GM04504 (cell line): Measurements from ENCODE around the gene TP53BP2.
A peak's percentile ranks its signal among the peaks of the same experiment; 100 is the strongest.
"Not testable (repeated sequence)": the region's sequence is repeated elsewhere in the genome, so short reads cannot be mapped to it uniquely, and the experiment has no call there.

Source experiments
- DNase-seq: peaks from one replicate; pipeline ENCODE4 v3.0.0-alpha.2; 2012; ENCODE audit warnings: low read depth

TP53BP2 gene, protein sequence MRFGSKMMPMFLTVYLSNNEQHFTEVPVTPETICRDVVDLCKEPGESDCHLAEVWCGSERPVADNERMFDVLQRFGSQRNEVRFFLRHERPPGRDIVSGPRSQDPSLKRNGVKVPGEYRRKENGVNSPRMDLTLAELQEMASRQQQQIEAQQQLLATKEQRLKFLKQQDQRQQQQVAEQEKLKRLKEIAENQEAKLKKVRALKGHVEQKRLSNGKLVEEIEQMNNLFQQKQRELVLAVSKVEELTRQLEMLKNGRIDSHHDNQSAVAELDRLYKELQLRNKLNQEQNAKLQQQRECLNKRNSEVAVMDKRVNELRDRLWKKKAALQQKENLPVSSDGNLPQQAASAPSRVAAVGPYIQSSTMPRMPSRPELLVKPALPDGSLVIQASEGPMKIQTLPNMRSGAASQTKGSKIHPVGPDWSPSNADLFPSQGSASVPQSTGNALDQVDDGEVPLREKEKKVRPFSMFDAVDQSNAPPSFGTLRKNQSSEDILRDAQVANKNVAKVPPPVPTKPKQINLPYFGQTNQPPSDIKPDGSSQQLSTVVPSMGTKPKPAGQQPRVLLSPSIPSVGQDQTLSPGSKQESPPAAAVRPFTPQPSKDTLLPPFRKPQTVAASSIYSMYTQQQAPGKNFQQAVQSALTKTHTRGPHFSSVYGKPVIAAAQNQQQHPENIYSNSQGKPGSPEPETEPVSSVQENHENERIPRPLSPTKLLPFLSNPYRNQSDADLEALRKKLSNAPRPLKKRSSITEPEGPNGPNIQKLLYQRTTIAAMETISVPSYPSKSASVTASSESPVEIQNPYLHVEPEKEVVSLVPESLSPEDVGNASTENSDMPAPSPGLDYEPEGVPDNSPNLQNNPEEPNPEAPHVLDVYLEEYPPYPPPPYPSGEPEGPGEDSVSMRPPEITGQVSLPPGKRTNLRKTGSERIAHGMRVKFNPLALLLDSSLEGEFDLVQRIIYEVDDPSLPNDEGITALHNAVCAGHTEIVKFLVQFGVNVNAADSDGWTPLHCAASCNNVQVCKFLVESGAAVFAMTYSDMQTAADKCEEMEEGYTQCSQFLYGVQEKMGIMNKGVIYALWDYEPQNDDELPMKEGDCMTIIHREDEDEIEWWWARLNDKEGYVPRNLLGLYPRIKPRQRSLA

DNA sequence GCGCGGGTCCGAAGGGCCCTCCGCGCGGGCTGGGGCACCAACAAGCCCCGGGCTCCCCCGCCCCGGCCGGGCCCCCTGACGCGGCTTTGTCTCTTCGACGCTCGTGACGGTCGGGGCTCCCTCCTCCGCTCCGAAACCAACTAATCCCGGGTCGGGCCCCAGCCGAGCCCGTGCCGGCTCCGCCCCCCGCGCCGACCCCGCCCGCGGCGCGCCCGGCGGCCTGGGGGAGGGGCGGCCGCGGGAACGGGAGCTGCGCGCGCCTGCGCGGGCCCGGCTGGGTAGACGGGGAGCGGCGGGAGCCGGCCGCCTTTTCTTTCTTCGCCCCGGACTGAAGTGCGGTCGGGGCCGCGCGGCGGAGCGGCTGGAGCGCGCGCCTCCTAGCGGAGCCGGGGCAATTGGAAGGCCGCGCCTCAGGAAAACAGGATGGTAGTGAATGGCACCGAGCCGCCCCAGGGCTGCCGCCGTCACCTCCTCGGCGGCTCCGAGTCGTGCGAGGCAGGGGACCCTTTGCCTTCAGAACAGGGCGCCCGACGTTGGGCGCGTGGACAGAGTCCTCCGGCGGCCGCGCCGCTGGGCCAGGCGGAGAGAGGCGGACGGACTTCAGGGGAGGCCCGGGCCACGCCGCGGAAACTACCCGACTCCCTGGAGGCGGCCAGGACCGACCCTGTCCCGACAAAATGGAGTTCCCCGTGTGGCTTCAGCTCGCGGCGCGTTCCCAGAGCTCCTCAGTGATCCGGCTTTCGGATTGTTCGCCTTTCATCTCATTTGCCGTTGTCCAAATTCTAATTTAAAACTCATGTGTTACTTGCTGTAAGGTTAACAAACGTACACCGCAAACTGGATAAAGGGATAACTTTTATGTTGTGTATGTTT lies at the start of gene TP53BP2:
Gene TP53BP2 (minus strand): TSS at position 138 of the 873 bp plus-strand sequence. CDS start 267 bp downstream, outside the sequence.
- DNase-seq, result peak; percentile 79

DNA sequence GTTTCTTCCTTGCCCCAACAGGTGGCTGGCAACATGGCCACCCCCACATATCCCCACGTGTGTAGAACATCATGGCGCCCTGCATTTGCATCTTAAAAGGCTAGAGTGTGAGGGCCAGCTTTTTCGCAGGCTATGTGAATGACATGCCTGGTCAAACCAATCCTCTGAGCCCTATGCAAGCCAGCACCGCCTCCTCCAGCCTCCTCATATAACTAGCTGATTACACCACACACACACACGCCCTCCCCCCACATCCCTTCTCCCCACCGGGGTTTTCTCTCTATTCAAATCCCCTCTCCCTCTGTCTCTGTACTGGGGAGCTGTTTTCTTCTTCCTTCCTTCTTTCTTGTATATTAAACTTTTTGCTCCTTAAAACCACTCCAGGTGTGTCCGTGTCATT lies 44.7 kb upstream of the TP53BP2 start:
- not testable (repeated sequence) for DNase-seq

DNA sequence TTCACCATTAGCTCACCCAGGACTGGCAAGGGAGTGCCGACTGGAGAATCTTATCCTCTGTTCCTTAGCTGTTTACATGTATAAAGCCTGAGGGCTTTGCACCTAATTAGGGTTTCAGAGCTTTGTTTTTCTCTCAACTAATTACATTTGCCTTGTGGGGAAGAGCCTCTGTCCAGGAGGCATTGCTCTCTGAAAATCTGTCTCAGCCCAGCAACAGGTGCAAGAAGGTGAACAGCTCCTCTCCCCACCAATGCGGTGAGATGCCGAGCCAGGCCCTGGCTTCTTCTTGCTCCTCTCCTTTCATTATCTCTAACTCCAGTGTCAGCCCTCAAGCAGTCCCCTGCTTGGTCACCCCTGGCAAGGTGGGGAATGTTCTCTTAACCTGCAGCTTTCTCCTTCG lies 43.6 kb upstream of the TP53BP2 start:
- not testable (repeated sequence) for DNase-seq

DNA sequence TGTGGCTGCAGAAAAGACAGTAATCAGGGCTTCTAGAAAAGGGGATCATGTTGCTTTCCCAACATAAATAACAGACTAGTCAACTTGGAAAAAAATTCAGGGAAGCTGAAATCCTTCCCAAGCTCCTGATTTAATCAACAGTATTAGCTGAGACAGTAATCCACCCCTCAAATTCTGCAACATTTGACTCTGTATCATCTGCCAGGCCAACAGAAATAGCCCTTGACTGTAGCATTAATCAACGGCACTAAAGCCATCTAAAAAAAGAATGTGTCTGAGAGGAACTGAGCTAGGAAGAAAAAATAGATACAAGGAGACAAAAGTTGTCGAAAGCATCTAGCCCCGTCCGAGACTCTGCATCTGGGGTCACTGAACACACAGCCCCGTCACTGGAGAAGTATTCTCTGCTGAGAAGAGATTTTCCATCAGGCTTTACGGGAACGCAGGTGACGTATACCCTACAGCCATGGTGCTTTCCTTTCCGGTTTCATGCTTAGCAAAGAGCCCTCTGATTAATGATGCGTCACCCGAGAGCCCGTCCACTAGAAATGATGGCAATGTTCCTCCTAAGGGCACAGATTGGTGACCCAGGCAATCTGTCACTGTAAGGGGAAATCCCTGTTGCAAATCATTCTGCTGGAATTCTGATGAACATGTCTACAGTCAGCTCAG lies 42.1 kb upstream of the TP53BP2 start:
- peak; percentile 88 for DNase-seq

DNA sequence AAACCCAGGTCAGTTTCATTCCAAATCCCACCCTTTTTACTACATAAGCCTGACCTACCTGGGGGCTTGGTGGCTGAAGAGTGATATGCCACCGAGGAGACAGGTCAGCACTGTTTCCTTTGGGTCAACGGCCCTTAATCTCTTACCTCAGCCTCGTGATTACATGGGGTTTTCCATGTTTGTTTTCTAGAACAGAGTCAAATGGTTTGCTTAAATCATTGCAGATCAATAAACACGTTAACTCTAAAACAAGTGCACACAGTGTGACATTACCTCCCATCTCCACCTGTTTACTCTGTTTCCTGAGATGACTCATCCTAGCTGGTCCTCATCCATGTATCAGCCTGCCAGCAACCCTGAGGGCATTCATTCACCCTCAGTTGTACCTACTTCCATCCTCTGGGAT lies 40.8 kb upstream of the TP53BP2 start:
- no peak for DNase-seq

DNA sequence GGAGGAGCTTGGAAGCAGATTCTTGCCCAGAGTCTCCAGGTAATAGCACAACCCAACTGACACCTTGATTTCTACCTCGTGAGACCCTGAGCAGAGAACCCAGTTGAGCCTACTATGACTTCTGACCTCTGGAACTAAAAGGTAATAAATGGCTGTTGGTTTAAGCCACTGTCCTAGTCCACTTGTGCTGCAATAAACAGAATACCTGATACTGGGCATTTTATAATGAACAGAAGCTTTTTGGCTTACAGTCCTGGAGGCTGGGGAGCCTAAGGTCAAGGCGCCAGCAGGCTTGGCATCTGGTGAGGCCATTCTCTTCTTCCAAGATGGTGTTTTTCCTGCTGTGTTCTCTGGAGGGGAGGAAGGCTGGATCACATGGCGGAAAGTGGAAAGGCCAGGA lies 39.9 kb upstream of the TP53BP2 start:
- no peak for DNase-seq

DNA sequence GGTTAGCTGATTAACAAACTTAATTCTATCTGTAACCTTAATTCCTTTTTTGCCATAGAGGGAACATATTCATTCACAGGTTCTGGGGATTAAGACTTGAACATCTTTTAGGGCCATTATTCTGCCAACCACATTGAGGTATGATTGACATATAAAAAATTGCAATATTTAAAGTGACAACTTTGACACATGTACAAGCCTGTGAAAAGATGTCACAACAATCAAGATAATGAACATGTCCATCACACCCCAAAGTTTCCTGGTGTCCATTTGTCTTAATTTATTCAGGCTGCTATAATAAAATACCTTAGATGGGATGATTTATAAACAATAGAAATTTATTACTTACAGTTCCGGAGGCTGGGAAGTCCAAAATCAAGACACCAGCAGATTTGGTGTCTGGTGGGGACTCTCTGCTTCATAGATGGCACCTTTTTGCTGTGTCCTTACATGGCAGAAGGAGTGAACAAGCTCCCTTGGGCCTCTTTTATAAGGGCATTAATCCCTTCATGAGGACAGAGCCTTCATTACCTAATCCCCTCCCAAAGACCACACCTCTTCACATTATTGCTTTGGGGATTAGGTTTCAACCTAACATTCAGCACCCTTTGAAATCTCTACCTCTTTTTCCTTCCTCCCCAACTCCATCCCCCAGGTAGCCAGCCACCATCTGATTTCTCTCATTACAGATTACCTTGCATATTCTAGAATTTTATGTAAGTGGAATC lies 33.0 kb upstream of the TP53BP2 start:
- DNase-seq, result no peak

DNA sequence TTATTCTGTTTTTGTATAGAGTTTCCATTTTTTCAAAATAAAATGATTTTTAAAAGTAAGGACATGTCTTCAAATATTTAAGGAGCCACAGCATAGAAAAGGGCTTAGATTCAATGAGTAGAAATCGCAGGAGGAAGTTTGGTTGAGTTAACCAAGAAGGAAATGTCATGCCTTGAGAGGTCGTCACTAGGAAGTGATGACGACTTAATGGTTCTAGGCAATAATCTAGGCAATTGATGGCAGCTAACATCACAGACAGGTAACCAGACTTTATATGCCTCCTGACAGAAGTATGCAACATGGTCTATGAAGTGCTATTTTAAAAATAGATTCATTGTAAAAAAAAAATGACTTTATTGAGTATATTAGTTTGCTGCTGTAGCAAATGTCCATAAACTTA lies 32.1 kb upstream of the TP53BP2 start:
- DNase-seq, result no peak

DNA sequence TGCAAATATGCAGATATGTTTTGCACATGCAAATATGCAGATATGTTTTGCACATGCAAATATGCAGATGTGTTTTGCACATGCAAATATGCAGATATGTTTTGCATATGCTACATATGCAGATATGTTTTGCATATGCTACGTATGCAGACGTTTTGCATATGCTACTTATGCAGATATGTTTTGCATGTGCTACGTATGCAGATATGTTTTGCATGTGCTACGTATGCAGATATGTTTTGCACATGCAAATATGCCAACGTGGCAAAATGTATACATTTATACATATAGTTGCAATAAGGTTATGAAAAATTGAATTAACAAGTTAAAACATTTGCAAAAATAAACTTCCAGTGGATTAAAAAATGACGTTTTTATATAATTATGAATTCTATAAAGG lies 30.8 kb upstream of the TP53BP2 start:
- no peak for DNase-seq

DNA sequence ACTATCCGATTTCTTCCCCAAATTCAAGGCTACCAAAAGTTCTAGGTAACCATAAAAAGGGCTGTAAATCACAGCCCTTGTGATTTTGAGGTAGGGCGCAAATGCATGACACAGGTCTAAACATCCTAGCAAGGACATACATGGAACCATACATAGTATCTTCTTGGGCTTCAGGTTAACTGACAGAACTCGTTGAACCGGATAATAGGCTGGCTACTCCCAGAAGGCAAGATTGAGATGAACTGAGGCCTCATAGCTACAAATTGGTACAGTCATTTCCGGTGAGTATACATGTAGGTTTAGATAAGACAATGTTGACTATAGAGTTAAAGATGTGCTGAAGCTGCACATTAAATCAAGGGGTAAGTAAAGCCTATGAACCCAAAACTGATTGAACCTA lies 27.3 kb upstream of the TP53BP2 start:
- no peak for DNase-seq

DNA sequence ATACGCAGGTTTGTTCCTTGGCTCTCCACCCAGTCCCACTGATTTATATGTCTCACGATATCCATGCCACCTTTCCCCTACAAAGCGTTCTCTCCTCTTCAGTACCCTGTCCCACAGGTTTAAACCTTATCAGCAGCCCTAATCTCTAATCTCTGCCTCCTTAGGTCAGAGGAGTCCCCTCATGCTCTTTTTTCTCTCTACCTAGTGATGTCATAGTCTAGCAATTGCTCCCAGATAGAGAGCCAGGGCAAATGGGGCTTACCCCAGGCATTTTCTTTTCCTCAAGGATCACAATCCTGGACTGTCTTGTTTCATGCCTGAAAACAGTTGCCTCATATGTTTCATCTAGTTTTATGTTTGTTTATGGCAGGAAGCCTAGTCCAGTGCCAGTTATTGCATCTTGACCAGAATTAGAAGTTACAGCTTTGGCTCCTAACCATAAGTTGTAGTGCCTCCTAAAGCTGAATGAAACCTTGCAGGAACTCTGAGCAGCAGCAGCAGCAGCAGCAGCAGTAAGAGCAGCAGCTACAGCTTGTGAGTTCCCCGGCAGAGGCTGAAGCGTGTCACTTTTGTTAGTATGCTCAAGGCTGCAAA lies 26.7 kb upstream of the TP53BP2 start:
- DNase-seq, result peak; percentile 14

DNA sequence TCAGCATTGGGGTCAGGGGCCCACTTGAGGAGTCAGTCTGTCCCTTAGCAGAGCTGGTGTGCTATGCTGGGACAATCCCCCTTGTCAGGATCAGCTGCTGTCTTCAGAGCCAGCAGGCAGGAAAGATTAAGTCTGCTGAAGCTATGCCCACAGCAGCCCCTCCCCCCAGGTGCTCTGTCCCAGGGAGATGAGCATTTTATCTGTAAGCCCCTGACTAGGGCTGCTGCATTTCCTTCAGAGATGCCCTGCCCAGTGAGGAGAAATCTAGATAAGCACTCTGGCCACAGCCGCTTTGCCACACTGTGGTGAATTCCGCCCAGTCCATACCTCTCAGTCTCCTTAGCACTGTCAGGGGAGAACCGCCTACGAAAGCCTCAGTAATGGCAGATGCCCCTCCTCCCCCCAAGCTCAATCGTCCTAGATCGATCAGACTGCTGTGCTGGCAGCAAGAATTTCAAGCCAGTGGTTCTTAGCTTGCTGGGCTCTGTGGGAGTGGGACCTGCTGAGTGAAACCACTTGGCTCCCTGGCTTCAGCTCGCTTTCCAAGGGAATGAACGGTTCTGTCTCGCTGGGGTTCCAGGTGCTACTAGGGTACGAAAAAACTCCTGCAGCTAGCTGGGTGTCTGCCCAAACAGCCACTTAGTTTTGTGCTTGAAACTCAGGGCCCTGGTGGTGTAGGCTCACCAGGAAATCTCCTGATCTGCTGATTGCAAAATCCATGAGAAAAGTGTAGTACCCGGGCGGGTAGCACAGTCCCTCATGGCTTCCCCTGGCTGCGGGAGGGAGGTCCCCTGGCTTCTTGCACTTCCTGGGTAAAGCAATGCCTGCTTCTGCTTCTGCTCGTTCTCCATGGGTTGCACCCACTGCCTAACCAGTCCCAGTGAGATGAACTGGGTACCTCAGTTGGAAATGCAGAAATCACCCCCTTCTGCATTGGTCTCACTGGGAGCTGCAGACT lies 25.1 kb upstream of the TP53BP2 start:
- DNase-seq, result no peak

DNA sequence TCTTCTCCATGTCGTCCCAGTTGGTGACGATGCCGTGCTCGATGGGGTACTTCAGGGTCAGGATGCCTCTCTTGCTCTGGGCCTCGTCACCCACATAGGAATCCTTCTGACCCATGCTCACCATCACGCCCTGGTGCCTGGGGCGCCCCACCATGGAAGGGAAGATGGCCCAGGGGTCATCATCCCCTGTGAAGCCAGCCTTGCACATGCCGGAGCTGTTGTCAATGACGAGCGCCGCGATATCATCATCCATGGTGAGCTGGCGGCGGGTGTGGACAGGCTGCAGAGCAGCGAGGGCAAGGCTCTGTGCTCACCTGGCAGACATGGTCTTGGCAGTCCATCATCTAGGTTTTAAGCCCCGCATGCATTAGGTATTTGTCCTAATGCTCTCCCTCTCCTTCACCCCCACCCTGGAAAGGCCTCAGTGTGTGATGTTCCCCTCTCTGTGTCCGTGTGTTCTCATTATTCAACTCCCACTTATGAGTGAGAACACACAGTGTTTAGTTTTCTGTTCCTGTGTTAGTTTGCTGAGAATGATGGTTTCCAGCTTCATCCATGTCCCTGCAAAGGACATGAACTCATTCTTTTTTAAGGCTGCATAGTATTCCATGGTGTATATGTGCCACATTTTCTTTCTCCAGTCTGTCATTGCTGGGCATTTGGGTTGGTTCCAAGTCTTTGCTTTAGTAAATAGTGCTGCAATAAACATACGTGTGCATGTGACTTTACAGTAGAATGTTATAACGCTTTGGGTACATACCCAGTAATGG lies 19.0 kb upstream of the TP53BP2 start:
- DNase-seq, result not testable (repeated sequence)

DNA sequence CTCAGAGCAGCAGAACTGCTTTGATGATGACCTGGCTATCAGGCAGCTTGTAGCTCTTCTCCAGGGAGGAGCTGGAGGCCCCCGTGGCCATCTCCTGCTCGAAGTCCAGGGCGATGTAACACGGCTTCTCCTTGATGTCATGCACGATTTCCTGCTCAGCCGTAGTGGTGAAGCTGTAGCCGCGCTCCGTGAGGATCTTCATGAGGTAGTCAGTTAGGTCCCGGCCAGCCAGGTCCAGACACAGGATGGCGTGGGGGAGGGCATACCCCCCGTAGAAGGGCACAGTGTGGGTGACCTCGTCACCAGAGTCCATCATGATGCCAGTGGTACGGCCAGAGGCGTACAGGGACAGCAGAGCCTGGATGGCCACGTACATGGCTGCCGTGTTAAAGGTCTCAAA lies 18.3 kb upstream of the TP53BP2 start:
- no peak for DNase-seq

DNA sequence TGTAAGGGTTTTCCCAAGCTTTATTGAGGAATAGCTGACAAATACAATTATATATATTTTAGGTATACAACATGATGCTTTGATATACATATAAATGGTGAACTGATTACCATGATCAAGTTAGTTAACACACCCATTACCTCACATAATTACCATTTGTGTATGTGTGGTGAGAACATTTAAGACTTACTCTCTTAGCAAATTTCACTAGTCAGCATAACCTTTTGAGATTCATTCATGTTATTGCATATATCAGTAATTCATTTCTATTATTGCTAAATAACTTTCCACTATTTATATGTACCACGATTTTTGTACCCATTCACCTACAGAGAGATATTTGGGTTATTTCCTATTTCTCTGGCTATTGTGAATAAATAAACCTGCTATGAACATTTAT lies 16.2 kb upstream of the TP53BP2 start:
- DNase-seq, result no peak

DNA sequence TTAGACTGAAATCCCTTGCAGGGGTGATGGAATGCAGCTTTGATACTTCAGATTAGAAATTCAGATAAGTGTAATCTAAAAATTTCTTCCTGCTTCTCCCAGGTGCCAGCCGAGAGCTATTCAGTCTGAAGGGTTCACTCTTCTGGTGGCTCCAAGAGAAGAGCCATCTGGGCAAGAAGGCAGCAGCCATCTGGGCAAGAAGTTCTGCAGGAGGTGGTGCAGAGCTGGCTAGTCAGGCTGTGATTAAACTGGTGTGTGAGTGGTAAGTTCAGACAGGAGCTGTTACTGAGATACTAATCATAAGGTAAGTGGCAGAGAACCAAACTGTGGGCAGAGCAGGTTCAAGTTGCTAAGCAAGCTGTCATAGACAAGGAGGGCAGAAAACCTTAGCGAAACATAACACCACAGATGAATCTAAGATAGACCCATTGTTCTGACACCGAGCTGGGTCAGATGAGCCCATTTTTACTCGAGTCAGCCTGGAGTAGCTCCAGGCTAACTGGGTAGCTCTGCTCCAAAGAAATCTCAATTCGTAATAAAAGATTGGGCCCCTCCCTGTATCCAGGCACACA lies 14.4 kb upstream of the TP53BP2 start:
- DNase-seq, result no peak

DNA sequence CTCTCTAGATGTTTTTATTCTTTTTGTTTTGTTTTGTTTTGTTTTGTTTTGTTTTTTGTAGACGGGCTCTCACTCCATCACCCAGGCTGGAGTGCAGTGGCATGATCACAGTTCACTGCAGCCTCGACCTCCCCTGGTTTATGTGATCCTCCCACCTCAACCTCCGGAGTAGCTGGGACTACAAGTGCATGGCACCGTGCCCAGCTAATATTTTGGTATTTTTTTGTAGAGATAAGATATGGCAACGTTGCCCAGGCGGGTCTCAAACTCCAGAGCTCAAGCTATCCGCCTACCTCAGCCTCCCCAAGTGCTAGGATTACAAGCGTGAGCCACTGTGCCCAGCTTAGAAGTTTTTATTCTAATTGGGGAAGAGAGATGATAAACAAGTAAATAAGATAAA lies 13.3 kb upstream of the TP53BP2 start:
- DNase-seq, result no peak

DNA sequence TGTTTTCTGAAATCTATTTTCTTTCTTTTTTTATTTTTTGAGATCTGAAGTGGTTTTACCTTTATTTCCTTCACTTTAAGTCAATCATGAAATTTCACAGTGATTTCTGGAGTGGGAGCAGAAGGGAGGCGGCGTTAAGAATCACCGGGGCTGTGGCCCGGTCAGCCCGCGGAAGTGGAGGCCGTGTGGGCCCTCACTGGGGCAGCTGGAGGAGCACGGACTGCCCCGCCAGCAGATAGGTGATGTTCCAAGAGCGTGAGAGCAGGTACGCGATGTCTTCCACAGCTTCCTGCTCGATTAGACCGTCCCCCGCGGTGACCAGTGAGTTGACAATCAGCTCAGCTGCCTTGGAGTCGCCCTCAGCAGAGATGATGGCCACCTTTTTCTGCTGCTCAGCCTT lies 10.6 kb upstream of the TP53BP2 start:
- no peak for DNase-seq
